NCI-H1694 (cell line): Measurements from ENCODE around the gene PAX3.

ENCODE experiments used
- DNase-seq: peaks from one replicate; lab custom pipeline; 2025; lab: John Stamatoyannopoulos, UW

The PAX3 gene

DNA sequence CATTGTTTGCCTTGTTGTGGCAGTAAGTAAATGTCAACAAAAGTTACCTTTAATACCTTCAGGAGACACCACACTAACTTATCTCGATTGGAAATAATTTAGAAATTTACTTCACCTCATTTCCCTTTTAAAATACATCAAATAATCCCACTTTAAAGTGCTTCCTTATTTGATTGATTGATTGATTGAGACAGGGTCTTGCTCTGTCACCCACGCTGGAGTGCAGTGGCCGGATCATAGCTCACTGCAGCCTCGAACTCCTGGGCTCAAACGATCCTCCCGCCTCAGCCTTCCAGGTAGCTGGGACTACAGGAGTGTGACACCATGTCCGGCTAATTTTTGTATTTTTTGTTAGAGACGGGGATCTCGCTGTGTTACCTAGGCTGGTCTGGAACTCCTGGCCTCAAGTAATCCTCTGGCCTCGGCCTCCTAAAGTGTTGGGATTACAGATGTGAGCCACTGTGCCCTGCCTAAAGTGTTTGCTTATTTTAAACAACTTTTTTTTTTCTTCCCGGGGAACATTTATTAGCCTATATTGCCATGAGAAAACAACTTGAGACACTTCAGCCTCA, 12.0 kb upstream of the PAX3 start:
- DNase-seq: no peak

DNA sequence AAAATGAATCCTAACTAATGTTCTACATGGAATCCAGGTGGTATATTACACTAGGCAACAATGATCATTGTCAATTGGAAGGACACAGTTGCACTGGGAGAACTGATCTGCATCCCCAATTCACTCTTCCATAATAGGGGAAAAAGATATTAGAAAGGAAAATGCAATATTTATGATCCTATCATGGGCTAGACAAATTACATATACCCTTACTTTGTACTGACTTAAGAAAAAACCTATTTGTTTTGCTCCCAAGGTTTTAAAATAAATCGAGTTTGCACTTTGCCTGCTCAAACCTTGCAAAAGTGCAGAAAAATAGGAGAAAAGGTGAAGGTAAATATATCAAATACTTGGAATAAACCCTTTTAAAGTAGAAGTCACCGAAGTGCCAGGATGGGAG, 11.0 kb upstream of the PAX3 start:
- DNase-seq: no peak

DNA sequence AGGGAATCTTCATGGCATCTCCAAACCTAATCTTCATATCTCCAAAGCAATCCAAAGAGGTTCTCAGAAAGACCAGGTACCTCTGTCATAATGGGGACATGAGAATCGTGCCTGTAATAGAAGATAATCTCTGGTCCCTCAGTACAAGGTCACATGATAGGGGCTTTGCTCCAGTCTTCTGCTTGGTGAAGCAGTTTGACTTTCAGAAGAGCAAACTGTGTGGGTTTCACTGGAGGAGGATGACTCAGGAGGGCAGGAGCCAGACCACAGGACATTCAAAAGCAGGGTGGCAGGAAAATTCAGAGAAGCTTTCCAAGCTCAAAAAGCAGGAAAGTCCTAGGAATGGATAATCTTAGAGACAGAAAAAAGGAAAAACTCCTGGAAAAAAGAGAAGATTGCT, 10.6 kb upstream of the PAX3 start:
- DNase-seq: no peak

DNA sequence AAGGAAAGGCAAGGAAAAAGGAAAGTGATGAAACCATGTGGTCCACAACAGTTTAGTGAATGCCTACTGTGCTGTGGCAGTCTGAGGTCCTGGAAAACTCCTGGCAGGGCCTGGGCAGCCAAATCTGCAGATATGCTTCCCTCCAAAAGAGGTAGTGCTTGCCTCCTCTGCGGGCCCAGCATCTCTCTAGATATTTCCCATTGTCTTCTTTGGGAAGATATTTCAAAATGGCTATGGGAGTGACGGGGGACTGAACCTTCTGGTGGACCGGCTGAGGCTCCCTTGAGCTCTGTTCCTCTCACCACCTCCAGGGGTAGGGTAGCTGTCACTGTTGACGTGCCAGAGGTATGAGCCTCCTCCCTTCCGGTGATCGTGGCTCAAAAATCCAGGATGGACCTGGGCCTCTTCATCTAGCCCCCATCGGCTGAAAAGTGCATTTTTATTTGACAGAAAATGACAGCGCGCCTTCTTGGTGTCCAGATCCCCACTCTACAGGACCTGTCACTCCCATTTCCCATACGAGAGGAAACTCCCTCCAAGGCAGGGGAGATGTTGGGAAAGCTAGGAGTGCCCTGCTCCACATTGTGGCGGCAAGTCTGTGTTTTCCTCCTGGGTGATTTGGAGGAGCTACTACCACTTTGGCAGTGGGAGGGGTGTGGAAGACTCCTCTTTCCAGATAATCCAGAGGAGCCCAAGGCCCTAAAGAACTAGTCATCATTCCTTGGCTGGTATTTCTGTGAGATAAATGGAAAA, 9.4 kb upstream of the PAX3 start:
- no peak for DNase-seq

DNA sequence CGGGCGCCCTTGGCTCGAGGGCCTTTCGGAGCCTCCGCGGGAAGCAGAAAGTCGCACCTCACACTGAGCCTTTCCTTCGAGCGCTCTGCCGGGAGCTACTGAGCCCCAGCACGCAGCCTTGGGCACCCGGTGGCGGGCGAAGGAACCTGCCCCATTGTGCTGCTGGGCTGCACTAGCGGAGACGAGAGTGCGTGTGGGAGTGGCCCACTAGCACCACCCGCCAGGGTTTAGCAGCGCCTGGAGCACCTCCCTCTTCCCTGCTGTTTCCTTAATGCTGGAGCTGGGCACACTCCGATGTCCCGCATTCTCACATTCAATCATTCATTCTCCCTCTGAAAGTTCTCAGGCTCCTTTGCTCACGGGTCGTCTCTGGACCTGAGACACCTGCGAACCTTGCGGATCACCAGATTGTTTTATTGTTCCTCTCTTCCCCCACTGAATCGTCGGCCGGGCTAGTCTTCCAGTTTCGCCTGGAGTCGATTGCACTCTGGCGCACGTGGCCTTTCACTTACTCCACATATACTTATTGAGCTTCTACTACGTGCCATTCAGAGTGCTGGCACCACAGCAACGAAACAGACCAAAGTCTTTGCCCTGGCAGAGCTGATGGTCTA, 8.5 kb upstream of the PAX3 start:
- no peak for DNase-seq

DNA sequence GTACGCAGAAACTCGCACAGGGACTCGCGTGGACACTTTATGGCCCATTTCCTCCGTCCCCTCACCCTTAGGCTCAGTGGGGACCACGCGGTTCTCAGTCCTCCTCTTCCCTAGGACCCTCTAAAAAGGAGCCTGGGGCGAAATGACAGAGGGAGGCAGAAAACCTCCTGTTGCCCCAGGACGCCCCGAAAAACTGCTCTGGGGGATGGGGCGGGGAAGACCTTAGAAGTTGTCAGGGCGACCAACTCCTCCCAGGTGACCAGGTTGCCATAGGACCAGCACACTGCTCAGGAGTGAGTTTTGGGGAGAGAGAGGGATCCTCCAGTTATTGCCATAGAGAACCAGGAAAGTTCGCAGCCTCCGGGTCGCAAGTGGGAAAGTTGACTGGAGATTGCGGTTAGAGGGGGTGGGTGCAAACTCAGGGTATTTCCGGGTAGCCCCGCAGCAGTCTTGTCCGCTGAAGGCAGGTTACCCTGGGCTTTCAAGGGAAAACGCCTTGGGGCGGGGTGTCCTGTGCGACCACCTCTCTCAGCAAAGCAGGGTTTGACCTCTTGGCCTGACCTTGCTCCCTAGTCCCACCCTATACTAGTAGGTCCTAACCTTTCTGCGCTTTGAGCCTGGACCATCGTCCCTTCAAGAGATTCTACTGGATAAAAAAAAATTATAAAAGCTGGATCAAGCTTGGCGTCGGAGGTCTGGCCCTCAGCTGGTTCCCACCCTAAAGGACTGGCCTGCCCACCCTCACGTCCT, 7.8 kb upstream of the PAX3 start:
- no peak for DNase-seq

DNA sequence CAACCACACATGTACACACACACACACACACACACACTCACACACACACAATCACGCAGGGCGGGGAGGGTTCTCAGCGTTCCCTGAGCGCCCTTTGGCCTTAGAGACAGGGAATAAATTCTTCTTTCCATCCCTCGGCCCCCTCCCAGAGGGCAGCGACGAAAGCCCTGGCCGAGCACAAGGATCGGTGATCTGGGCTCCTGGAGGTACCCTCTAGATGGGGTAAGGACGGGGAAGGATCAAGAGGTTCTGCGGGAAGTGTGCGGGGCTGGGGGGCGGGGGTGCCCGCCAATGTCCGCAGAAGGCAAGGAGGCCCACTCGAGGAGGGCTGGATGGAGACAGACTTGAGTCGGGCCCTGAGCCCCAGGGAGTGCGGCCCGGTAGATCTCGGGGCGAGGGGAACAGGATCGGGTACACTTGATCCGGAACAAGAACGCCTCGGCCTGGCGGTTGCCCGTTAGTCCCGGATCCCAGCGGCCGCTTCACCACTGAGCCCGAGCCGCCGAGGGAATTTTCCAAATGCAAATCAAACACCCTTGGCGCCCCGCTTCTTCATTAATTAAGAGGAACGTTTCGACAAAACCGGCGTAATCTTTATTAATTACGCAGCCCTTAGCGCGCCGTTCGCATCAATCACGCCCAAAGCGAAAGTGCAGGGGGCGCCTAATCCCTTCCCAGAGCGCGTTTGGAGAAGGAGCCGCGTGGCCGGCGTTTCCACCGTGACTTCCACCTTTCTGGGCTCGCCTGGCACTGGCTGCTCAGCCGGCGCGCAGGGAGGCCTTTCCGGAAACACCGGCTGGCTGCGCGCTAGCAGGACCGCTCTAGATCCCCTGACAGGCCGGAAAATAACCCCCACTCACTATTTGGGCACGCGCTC, 7.0 kb upstream of the PAX3 start:
- no peak for DNase-seq

DNA sequence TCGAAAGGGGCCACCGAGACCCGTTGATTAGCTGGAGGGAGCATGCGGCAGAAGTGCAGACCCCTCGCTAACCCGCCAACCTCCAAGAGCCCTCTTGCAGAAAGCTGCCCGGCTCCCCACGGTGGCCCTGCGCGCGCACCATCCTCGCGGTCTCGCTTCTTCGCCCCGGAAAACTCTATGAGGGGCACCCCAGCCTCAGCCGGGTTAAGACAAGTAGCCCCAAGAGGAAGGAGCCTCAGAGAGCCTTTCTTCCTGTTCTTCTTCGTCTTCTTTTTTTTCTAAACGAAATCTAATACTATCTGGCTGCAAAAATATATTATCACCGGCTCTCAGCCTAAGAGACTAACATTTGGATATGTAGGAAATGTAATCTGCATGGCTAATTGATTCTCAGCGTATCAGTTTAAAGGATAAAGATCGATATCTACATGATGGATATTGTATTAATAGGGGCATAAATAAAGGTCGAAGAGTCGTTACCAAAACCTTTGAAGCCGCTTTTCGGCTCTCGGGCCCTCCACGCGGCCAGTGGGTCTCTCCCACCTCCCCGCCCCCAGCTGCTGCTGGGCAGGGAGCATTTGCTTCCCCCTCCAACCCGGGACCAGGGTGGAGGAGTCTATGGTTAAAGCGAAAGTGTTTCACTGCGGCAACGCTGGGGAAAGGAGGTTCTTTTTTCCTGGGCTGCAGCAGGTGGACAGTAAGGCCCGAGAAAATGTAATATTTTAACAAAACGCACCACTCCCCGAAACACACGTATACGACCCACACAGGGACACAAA, 6.1 kb upstream of the PAX3 start:
- DNase-seq: no peak

DNA sequence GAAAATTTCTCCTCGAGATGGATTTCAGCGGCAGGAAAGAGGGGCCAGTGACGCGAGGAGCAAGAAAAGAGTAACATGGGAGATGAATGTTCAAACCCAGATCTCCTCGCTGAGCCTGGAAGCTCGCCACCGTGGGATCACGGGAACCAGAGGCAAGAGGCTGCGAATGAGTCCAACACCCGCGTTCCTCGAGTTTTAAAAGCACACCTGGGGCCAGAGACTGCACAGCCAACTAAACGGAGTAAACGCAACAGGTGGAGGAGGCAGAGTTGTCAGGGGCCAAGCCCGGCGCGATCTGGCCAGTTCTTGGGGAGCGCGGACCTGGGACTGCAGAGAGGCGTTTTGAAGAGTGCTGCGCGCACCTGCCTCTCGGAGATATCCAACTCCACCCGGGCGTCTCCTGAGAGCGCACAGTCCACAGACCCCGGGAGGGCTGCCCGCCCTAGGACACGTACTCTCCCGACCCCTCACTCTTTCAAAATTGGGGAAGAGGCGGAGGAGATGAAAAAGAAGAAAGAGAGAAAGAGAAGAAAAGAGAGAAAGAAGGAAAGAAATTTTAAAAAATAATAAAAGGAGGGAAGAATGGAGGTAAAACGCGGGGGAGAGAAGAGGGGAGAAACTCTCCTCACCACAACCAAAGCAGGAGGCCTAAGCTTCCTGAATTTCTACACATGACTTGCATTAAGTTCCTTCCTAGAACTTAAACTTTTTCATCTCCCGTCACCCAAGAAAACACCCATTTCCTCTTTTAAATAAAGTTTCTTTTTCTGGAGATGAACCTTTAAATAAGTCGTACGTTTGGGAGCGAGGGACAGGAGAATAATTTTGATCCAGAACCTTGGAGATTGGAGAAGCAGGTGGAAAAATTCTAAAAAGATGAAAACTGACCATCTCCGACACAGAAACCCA, 5.3 kb upstream of the PAX3 start:
- DNase-seq: no peak

DNA sequence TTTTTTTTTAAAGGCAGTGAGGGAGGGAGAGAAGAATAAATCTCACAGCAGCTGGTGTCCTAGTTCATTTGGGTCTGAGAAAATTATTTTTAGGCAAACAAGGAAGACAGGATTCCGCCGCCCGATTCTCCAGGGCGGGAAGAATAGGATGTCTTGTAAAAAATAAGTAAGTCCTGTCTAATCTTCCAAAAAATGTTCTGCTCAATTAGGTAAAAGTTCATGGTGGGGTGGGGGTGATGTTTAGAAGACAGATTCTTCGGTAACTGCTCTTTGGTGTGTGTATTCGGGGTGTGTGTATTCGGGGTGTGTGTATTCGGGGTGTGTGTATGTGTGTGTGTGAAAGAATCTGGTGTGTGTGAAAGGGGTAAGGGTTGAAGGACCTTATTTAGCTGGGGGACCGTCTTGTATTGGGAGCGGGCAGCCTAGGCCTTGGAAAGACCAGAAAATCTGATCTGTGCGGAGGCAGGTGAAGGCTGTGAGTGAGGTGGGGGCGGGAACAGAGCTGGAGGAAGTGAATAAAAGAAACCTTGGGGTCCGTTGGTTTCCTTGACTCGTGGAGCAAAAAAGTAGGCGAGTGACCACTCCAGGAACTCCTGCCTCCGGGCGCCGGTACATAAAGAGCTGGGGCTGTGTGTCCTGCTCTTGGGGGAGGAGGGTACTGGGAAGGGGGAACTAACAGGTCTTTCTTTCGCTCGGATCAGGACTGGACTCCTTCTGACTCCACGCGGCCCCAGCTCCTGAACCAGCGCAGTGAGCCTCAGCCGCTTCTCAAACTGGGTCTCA, 4.4 kb upstream of the PAX3 start:
- no peak for DNase-seq

DNA sequence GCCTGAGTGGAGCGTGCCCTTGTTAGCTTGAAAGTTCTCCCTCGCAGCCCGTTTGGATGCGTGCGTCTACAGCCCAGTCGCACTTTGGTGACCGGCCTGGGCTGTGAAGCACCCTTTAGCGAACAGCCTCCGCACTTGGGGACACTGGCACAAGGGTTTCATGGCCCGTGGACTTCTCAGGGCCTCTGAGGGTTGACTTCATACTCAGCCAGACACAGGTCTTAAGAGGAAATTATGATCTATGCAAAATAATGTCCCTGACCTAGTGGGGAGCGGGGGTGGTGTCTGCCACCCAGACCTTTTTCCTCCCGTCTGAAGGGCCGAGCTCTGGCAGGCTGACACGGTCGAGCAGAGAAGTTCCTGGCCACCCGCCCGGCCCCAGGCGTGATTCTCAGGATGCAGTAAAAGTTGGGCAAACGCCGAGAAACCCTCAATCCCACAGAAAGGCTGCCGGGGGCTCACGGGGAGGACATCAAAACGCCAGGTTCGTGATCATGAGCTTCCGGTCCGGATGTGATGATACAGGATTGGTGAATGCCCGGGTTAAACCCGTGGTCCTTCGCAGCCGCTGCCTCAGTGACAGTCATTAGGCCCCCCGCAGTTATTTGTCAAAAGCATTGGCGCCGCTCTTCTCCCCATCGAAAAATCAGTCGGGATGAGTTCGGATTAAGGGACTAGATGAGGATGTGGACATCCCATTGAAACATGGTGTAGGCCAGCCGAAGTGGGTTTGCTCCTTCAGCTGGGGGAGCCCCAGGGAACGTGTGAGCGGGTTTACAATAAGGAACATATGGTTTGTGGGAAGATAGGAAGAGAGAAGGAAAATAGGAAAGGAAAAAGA, 3.6 kb upstream of the PAX3 start:
- DNase-seq: no peak

DNA sequence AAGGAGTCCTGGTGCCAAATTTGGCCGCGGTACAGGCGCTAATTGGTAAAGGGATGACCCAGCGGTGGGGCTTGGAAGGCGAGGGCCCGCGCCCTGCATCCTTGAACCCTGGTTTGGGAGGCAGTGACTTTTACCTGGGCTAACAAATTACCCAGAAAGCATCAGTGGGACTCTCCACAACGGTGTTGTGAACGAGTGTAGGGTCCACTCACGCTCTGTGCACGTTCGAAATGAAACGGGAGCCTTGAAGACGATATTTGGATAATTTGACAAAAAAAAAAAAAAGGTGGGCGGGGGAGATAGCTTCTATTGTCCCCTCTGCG, 3.0 kb upstream of the PAX3 start:
- no peak for DNase-seq

DNA sequence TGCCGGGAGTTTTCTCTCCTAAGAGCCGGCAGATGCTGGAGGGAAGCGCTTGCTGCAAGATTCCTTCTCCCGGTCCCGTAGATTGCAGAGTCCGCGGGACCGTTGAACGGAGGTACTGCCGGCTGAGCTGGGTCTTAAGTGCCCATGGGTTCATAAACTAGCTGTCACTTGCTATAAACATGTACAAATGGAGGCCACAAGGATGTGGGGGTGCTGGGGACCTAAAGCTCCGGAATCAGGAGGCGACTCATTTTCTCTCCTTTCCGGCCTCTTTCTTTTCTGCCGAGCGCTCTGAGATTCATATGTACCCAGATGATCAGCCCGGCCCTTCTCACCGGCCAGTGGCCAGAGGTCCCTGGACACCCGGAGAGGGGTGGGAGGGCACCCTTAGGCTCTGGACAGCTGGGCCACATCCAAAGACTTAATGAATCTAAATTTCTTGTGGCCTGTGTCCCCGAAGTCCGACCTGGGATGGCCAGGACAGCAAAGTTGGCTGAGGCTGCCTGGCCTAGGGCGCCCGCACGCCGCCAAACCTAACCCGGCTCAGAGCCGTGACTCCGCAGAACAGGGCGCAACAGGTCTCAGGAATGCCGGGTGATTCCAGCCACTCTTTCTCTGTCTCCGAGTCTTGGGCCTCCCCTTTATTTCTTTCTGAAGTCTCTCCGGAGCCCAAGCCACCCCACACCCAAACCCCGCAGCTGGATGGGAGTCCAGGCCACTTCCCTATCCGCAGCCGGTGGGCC, 2.4 kb upstream of the PAX3 start:
- DNase-seq: no peak

DNA sequence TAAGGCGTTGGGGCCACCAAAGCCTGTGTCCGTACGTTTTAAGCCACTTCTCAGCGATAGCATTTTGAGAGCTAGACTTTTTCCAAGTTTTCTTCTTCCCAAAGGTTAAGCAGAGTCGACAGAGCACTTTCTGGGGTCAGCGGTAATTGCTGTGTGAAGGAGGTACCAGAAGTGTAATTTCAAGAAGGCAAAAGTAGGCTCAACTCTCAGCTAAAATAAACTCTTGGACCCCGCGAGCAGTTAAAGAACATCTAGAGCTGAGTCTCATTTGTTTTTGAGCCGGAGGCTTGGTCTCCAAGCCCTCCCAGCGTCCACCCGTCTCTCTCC, 1.9 kb upstream of the PAX3 start:
- DNase-seq: no peak

DNA sequence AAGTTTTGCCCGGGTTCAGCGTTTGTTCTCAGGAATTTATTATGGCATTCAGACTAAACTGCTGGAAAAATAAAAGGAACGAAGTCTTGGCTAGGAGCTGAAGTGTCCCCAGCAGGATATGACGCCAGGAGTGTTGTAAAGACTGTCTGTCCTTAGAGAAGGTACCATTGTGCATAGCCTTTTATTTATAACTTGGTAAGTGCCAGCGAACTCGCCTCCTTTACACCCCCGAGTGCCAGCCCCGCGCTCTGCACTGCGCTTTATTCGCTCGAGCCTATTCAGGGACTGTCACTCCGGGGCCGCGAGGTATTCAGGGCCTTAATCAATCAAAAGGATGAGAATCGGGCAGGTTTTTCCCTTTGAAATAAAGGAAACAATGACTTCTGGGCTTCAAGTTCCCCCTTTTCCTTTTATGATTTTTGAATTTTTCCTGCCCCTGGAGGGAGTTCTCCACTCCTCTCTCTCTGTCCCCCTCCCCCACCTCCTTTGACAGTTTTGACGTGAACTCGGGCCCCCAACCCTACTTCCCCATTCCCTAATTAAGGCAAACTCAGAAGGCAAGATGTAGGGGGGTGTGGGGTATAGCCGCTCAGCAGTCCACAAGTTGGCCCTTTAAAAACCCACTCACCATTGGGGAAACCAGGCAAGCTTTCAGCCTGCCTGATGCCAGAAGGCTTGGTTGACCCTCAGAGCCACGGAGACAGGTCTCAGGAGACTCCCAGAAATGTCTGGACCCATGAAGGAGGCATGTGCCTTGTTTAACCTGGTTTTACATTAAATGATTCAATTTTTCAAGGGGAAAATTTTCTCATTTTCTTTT, 1.3 kb upstream of the PAX3 start:
- DNase-seq: no peak

DNA sequence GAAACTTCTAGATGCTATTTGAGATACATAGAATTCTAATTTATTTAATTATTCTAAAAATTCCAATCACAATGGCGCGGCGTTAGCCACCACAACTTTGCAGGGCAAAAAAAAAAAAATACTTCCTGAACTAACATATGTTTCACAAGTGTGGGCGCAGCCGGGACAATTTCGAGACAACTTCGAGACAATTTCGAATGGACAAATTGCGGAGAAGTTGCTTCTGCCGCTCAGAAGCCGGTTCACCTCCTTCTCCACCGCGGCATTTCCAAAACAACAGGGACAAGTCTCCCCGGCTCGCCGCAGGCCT, 842 bp downstream of the PAX3 start:
- no peak for DNase-seq

DNA sequence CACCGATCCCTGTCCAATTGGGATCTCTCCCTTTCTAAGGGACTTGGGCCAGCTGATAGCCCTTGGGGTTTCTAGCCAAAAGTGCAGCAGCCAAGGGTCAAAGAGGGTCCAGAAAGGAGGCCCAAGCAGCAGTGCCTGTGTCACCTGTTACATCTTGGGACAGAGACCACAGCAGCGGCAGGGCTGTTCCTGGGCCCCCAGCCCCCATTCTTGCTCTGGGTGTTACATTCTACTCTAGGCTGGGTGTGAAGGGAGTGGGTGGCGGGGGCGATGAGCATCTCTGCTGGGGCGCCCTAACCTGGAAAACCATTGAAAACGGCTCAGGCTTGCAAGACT, 1.2 kb downstream of the PAX3 start:
- no peak for DNase-seq
